Activated CD8-positive, alpha-beta memory T cell treated with anti-CD3 and anti-CD28 coated beads, Interleukin-2, amount 50 U/mL, for 1 hour (primary cell): ENCODE results near the gene HSP90AB1.

Source experiments
- DNase-seq: peaks from one replicate; pipeline ENCODE4 v3.0.0-alpha.2; 2020; ENCODE audit errors: extremely low read depth

Gene HSP90AB1

DNA sequence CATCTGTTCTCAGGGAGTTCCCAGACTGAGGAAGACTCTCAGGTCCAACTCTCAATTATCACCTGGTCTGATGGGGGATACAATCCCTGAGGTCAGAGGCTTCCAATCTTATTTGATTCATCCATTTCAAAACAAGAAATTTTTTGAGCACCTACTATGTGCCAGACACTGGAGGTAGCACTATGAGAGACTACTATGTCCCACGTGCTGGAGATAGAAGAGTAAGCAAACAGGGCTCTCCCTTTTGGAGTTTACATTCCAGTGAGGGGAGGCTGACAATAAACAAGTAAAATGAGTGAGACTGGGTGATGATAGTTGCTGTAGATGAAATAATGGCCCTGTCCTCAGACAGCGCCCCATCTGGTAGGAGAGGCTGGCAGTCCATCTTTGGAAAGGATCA, 39.8 kb downstream of the HSP90AB1 start:
- DNase-seq, result no peak

DNA sequence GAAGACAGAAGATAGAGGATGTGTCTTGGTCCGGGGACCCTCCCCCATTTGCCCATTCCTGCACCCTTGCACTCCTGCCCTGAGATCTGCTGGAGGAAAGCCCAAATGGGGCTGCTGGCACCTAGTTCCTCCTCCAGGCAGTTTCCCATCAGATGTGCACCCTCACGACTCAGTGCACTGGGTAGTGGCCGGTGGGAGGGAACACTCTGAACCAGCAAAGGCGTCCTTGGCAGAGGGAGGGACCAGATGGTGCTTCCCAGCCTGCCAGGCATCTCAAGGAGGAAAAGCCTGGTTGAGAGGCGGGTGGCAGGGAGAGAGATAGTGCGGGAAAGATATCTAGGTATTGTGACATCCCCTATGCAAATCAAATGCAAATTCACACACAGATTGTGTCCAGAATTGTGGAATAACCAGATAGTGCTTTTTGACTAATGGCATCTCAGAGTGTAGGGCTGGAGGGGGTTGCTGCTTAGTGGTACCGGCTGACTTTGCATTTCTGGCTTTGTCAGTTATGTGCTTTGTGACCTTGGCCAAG, 42.9 kb downstream of the HSP90AB1 start:
- no peak for DNase-seq

DNA sequence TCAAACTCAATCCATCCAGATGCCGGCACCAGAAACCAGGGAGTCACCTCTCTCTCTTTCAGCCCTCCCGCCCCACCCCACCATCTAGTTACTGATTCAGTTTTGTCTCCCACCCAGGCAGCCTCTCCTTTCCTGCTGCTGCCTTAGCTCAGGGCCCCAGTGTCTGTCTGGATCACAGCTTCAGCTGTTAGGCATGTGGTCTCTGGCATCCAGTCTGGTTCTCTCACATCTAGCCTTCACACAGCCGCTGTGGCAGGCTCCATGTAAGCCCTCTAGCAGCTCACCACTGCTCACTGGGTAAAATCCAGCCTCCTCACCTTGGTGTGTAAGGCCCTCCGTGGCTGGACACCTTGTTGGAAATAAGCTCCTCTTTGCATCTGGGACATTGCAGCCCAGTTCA, 44.9 kb downstream of the HSP90AB1 start:
- no peak for DNase-seq

DNA sequence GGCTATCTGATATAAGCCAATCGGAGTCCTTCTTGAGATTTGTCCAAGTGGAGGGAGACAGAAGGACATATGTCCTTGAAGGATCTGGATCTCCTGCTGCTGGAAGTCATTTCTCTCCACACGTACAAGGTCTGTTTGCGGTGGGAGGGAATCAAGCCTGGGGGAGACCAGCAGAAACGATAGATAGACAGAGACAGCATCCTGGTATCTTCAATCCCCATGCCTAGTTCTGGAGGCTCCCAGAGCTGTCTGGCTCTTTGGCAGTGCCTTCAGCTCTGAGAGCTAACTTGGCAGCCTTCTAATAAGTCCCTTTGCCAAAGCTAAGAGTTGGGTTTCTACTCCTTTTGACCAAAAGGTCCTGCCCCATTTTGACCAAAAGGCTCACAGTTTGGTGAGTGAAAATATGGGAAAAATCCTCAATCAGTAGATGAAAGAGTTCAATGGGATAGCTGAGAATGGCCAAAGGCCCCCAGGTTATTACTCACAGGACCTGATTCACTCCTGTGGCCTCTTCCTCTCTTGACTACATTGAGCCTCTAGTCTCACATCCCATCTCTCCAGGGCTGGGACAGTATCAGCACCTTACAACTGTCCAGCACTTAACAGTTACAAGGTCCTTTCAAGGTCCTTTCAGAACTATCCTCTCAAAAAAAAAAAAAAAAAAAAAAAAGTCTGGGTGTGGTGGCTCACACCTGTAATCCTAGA, 45.9 kb downstream of the HSP90AB1 start:
- no peak for DNase-seq

DNA sequence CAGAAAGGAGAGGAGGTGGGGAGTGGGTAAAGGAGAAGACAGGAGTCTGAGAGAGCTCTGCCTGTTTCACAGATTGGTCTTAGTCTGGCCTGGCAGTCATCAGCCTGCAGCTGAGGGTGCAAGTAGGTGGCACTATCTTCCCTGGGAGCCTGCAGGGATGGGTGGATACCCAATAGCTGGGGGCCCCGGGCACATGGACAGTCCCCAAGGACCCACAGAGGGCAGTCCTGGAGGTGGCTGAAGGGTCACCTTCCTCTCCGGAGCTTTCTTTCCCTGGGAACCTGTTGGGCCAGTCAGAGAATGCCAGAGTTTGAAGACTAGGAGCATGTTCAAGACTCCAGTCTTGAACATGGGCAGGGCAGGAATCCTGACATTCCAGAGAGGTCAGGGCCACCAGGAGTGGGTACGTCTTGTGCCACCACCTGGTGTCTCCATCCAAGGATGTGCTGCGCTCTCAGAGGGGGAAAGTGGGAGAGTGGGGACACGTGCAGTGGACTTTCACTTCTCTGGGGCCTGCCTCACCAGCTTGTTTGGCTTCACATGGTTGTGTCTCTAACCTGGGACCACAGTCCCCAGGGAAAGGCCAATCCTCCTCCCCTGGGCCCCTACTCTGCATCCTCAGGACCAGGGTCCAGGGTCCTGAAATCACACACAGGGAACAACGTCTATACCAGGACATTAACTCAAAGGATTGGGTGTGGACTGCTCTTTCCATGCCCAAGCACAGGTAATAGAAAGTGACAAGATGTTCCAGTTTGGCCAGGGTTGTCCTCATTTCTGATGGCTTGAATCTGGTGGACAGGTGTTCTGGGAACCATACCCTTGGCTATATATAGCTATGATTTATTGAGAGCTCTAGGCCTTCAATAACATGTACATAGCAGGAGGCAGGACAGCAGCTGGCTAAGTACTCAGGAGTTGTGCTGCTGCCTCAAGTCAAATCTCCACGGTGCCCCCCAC, 48.2 kb downstream of the HSP90AB1 start:
- no peak for DNase-seq

DNA sequence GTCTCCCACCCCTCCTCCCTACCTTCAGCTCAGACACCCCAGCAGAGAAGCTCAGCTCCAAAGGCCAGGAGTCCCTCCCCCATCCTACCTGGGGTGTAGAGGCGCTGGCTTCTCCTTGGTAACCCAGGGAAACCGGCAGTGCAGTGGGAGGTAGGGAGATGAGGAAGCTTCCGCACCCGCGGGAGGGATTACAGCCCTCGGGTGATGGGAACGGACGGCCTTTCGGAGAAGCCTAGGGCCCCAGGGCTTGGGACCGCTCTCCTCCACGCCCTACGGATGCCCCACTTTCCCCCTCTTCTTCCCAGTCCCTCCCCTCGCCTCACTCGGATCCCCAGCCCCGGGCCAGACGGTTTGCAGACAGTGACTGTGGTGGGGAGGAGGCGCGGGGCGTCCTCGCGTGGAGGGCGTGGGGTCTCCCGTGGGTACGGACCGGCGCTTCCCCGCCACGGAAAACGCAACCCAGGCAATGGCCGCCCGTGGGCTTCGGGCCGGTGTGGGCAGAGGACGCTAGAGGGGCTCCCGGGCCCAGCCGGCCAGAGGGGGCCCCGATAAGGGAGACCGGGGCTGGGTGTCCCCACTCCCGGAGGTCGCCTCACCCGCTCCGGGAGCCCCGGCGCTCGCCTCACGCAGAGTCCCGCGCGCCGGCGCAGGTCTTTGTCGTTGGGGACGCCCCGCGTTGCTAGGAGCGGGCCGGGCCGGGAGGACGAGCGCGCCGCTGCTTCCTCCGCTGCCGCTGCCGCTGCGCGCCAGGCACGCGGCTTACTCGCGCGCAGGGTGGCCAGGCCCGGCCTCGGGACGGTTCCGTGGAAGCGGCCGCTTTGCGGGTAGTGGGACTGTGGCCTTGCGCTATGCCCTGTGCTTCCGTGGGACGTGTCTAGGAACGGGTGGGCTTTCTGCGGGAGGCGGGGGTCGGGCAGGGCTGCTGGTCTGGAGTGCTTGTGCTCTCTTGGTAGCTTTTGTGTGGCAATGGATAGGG, 50.5 kb downstream of the HSP90AB1 start:
- no peak for DNase-seq

DNA sequence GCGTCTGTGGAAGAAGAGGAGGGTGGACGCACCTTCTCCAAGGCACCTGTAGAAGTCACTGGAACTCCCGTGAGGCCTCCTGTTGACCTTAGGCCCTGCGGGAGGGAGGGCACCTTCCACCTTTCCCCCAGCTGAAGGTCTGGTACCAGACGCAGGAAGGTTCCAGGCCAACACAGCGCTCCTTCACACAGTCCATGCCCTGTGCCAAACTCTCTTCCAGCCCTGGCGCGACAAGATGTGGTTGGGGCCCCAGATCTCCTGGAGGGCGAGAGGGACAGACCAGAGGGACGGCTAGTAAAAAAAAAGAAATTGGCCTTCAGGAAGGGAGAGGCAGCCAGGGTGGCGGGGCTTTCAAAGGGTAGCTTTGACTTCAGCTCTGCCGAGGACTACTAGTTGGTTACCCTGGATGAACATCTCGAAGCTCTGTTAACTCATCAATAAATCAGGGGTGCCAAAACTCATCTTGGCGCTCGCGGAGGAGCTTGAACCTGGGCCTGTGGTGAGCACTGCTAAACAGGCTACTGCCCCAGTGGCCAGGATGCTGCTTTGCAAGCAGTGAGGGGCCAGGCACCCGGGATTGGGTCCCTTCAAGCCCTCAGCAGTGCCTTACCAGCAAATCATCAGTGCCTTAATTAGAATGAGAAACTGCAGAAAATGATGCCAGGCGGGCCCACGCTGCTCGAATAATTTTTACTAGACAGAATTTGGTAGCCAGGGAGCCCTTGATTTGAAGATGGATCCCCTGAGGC, 51.3 kb downstream of the HSP90AB1 start:
- DNase-seq, result no peak

DNA sequence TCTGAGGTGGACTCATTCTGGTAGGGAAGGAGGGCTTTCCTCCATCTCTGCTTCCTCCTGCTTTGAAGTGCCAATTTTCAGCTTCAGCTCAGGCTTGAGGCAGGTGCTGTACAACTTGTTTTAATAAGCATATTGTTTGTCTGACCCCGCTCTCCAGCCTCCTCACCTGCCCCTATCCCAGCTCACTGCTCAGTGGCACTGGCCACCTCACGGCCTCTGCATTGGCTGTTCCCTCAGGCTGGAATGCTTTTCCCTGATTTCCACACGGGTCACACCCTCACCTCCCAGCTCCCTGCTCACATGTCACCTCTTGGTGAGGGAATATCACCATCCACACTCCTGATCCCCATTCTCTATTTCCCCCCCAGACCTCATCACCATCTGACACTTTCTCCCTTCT, 52.0 kb downstream of the HSP90AB1 start:
- no peak for DNase-seq

DNA sequence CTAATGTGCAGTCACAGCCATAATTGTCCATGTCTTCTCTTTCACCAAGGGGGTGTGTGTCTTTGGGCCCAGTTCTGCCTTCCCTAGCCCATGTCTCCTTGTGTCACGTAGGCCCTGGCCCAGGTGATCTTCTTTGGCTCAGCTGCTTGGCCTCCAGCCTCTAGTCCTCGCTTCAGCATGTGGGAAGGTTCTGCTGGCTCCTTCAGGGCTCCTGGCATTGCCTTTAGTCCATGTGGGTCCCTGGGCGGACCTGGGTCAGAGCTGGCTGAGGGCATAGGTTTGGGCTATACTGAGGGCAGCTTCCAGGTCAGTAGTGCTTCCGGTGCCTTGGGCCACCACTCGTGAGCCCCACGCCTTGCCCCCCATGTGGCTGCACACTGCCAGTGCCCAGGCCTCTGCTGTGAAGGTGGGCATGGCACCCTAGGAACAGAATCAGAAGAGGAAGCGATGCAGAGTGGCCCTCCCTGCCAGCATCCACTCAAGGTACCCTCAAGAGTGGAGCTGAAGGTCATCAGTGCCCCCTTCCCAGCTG, 53.5 kb downstream of the HSP90AB1 start:
- no peak for DNase-seq

DNA sequence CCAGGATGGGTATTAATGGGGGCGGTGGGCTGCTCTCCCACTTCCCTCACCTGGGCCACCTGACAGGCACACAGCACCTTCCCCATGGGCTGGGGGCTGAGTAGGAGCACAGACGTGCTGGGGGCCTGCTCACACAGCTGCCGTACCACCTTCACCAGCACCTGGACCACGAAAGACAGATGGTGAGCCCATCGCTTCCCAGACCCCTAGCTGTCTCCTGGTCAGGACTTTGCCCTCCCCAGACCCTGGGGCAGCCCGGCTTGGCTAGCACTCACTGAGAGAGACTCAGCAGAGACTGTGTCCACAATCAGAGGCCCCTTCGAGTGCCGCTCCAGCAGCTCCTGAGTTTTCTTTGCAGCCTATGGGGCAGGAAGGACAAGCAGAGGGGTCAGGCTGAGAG, 54.2 kb downstream of the HSP90AB1 start:
- DNase-seq, result no peak

DNA sequence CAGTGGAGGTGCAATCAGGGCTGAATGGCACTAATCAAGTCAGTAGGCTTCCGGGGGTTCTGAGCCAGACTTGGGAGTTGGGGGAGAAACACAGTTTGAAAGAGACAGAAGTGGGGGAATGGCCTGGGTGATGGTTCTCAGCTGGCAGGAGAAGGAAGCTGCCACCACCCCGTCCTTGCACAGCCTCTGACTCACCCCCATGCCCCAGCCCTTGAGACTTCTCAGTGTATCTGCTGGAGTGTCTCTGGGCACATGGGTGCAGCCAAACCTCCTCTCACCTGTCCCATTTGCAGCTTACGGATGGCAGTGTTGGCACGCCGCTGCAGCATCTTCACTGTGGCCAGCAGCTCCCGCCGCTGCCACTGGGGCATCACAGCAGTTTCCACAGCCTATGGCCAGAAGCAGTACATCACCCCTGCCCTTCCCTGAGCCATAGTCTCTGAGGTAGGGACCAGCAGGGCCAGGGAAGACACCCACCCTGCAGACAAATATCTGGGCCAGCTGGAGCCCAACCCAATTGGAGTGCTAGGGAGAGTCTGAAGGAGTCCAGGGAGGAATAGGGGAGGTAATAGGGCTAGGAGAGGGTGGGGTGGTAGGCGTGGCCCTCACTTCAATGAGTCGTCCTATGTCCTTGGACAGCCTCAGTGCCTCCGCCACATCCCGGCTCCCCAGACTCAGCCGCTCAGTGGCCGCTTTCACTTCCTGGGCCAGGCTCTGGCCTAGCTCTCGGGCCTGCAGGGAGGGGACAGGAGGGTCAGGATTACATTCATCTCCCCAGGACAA, 55.1 kb downstream of the HSP90AB1 start:
- no peak for DNase-seq

DNA sequence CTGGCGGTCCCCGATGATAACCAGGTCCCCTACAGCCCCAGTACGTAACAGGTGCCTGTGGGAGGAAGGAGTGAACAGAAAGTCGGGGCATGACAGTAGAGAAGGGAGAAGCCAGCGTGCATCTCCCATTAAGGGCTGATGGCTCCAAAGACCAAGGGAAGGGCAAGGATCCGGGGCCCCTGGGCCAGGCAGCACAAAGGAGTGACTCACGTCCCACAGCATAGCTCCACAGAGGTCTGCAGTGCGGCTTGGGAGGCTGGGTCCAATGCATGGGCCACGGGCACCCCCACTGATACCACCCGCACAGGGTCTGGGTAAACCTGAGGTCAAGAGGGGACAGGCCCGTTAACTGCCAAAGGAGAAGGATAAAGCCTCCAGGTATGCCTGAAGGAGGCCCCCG, 56.0 kb downstream of the HSP90AB1 start:
- no peak for DNase-seq
